NCI-H774 (cell line): Measurements from ENCODE around the gene MAML3.

Experiments used
- DNase-seq: peaks from one replicate; lab custom pipeline; 2025; lab: John Stamatoyannopoulos, UW

MAML3 gene

DNA sequence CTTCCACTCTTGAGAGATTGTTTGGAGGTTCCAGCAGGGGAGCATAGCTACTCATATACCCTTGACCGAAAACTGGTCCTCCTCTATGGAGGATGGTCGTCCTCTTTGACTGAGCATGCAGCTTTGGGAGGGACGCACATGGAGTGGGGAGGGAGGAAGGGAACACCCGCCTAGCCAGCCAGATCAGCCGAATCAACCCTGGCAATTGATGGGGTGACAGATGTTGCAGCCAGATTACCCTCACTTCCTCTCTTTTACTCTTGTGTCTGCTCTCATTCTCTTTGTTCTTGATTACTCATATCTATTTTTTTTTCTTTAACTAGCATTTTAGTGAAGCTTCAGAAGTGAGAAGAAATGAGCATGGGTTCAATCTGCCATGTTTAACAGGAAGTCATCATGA lies 468.8 kb downstream of the MAML3 start:
- DNase-seq = no peak

DNA sequence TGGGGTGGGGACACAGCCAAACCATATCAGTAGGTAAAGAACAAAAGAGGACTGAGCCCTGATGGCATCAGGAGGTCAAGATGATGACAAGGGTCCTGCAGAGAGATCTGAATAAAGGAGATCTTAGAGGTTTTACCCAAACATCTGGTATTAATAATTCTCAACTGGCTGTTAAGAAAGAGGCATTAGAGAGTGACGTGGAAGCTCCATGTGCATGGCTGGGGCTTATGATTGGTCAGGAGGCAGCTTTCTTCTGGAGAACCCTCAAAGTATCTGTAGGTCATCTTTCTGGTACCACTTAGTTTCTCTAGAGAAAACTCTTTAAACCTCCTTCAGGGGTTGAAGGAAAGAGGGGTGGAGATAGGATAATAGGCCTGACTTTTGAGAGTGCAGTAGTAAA lies 469.6 kb downstream of the MAML3 start:
- no peak for DNase-seq

DNA sequence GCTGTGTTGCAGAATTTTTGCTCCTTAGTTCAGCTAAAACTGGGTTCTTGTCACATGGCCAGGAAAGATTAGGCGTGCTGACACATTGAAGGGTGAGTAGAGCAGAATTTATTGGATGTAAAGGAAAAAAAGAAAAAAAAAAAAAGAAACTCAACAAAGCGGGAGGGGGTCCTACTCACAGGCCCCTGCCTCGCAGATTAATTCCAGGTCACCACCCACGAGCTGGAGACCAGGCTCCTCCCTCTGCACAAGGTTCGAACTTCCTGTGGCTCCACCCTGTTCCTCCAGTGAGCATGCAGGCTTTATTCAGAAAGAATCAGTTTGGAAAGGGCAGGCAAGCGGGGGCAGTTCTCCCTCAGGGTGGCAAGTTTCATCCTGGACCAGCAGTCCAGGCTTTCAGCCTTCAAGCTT lies 471.2 kb downstream of the MAML3 start:
- no peak for DNase-seq

DNA sequence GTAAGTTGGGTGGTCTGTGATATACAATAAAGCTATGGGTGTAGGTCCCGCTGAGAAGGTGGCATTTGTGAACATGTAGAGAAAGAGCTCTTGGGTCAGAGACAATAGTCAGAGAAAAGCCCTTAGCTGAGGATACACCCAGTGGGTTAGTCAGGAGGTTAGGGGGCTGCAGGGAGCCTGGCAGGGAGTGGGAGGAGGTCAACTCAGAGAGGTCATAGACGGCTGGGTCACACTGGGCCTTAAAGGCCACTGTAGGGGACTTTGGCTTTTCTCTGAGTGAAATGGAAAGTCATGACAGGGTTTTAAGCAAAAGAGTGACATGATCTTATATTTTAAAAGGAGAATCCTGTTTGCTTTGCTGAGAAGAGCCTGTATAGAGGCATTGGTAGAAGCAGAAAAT lies 471.7 kb downstream of the MAML3 start:
- no peak for DNase-seq

DNA sequence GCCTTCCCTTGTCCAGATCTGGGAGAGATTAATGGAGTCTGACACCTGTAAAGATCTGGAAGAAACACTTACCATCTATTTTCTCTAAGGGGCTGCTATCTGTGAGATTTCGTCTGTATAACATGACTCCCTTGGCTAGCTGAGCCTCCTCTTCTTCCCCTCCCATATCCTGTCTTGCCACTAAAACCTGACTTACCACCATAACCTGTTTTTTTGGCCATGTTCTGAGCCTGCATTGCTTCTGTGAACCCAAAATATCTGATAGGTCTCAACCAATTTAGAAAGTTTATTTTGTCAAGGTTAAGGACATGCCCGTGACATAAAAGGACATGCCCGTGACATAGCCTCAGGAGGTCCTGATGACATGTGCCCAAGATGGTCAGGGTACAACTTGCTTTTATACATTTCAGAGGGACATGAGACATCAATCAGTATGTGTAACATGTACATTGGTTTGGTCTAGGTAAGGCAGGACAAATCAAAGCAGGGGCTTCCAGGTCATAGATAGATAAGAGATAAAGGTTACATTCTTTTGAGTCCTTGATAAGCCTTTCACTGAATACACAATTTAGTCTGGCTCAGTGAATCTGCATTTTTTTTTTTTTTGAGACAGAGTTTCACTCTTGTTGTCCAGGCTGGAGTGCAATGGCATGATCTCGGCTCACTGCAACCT lies 476.9 kb downstream of the MAML3 start:
- DNase-seq = no peak

DNA sequence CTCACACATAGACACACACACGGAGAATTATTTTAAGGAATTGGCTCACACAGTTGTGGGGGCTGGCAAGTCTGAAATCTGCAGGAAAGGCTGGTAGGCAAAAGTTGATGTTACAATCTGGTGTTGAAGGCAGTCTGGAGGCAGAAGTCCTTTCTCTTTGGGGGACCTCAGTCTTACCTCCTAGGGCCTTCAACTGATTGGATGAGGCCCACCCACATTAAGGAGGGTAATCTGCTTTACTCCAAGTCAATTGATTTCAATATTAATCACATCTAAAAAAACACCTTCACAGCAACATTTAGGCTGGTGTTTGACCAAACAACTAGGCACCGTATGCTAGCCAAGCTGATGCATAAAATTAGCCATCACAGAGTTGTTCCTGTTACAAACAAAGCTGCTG lies 477.6 kb downstream of the MAML3 start:
- DNase-seq = no peak

DNA sequence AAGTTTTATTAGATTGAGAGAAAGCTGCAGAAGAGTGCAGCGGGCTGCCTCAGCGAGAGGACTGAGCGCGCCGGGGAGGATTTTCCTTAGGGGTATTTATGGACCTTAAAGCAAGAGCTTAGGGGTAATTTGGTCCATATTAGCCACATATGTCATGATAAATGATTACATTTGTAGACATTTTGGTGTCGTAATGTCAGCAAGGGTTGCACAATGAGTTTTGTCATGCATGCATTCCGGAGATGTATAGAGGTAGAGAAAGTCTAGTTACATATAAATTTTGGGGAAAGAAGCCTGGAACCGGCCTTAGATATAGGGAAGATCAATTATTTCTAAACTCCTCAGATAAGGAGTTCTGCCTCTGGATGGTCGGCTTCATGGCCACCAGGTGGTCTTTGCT lies 478.3 kb downstream of the MAML3 start:
- DNase-seq = no peak

DNA sequence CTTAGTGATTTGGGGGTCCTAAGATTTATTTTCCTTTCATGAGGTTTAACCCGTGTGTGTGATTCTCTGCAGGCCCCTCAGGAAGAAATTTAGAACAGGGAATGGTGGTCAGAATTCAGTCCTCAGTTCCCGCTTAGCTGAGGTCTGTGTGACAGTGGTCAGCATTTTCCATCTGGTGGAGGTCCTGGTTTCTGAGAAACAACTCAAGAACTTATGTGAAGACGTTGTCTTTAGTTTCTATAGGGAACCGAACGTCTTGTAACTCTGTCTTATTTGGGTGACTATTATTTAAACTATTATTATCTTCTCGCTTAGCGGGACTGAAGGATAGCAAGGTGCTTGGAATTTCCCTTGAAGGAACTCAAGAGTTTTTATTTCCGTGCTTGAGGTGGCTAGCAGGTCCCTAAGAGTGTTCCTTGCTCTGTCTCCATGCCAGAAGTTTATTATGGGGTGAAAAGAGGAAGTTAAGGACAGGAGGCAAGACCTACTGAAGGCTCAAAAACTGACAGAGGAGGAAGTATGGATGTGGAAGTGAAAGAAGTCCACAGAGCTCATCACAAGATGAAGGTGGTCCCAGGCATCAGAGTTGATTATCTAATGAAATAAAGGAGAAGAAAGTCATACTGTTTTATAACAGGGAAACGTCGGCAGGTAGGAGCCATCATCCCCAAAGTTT lies 479.0 kb downstream of the MAML3 start:
- no peak for DNase-seq

DNA sequence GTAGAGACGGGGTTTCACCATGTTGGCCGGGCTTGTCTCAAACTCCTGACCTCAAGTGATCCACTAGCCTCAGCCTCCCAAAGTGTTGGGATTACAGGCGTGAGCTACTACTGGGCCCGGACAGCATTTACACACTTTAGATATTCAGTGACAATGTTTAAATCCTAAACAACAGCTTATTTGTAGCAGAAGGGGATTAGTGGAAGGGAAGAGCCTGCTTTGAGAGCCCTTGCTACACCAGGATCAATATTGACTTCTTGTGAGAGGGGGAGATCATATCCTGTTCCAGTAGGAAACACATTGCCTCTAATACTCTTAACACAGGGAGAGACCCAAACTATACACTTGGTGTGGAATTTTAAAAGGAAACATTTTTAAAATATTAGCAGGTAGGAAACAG lies 481.3 kb downstream of the MAML3 start:
- DNase-seq = no peak

DNA sequence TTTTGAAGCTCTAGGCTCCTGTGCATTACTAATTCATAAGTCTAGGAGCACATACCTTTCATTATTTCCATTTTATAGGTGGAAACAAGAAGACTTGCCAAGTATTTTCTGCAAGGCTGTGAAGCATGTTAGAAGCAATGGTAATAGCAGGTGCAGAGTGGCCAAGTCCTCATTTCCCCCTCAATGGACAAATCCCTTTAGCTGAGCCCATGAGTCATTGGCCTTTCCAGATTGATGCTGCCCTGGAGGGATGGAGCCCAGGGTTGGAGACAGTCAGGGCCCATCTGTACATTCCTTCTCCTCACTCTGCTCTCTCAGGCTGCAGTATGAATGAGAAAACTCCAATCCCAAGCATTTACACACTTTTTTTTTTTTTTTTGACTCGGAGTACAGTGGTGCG lies 481.8 kb downstream of the MAML3 start:
- no peak for DNase-seq

DNA sequence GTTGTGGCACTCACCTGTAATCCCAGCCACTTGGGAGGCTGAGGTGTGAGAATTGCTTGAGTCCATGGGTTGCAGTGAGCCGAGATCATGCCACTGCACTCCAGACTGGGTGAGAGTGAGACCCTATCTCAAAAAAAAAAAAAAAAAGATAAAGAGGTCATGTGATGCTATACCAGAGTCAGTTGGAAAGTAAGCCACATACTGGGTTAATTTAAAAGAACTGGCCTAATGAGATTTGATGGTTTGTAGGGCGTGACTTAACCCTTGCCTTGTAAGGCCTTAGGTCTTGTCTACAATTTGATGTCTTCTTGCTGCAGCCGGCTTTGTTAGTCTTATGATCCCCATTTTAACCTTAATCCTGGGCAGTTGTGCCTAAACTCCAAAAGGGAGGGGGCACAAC lies 483.2 kb downstream of the MAML3 start:
- no peak for DNase-seq

DNA sequence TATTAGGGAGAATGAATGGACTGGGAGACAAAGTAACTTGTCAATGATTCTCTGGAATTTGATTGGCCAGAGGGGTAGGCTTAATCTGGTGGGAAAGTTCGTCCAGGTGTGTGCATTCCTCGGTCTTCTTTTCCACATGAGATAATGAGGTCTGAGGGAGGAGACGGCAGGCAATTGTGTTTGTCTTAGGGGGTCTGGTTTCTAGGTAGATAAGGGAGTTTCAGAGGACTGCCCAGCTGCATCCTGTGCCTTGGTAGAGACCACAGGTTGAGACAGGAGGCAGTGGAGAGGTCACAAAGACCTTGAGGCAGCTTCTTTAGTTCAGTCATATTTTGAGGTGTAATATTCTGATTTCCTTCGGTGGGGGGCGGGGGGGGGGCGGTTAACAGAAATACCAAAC lies 484.1 kb downstream of the MAML3 start:
- DNase-seq = no peak

DNA sequence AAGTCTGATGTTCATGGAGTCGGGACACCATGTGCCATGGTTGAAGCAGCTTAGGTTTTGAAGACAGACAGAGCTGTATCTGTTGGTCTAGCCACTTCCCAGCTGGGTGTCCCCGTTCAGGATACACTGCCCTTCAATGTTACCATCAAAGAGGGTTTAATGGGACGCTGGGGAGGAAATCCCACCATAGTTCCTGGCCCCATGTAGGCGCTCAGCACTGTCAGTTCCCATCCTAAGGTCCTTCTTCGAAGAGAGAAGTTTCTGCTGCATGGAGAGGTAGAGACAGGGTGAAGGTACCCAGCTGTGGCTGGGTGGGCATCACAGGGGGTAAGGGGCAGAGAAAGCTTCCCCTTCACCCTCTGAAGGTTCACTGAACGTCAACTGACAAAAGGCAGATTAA lies 484.6 kb downstream of the MAML3 start:
- no peak for DNase-seq

DNA sequence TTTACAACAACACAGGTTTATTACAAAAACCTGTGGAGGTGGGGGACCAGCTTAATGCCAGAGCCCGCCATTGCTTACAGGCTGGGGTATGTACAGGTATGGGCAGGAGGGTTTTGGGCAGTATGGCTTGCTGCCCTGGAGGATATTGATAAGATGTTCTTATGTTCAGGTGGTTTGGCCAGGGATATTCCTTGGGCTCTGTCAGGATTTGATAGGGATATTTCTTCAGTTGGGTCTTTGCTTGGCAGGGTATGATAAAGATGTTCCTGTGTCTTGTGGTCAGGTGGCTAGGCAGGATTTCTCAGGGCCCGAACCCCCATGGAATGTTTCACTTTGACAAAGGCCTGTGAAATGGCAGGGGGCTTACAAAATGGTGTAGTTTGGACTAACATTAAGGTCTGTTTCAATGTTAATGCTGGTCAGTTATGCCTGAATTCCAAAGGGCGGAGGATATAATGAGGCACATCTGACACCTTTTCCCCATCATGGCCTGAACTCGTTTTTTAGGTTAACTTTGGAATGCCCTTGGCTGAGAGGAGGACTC lies 485.3 kb downstream of the MAML3 start:
- DNase-seq = no peak

DNA sequence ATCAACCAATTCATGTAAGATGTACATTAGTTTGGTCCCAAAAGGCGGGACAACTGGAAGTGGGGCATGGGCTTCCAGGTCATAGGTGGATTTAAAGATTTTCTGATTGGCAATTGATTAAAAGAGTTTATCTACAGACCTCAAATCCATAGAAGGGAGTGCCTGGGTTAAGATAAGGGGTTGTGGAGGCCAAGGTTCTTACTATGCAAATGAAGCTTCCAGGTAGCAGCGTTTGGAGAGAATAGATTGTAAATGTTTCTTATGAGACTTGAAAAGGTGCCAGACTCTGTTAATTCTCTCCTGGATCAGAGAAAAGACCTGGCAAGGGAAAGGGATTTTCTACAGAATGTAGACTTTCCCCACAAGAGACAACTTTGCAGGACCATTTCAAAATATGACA lies 485.9 kb downstream of the MAML3 start:
- DNase-seq = no peak
